HCT116 (cell line): ENCODE results near the gene LMAN1L. TPM values are rescaled to one million over a fixed set of nuclear protein-coding genes. Genes with fewer than 3 reads are reported as not detected.

Source experiments
- ATAC-seq: fragments of 200-7000 bp; cut with Tn5 transposase; 2 replicates; pipeline ENCODE4 v1.9.1; 2020; ENCODE audit warnings: mild to moderate bottlenecking, moderate library complexity
- BruUV-seq: library from RNA; stranded (reverse); fragments of 400-500 nt; replicated peaks from 2 replicates; lab custom pipeline; 2021; lab: Mats Ljungman, UMichigan
- CTCF ChIA-PET: fragments of 300-600 bp; sonication (Branson Sonifier 250); formaldehyde crosslinking; loops from one replicate; lab custom pipeline; 2021; ENCODE audit warnings: antibody characterized with exemption; lab: Charles Lee
- POLR2A ChIA-PET: fragments of 300-600, 350-600 bp; sonication (Branson Sonifier 250); formaldehyde crosslinking; loops from one replicate; lab custom pipeline; 2021; ENCODE audit warnings: antibody characterized with exemption; lab: Charles Lee
- RAD21 ChIA-PET, 2 experiments: fragments of 300-600 bp; sonication (Branson Sonifier 250); formaldehyde crosslinking; loops; one replicate each; lab custom pipeline; 2023; ENCODE audit warnings: low total read pairs in 2 of 2; ENCODE audit not compliant: uncharacterized antibody in 2 of 2, unreplicated experiment in 2 of 2, low non-redundant PET in 1 of 2; lab: Charles Lee
- DNase-seq: peaks from one replicate; pipeline ENCODE4 v3.0.0-alpha.2; 2010; ENCODE audit warnings: low read depth, low spot score
- H2AFZ ChIP-seq: fragments of 200-600 bp; shearing (Covaris generic), sonication (generic); 2 replicates; pipeline ENCODE4 v1.6.1; 2017; ENCODE audit warnings: low read depth, mixed run types, mixed read lengths, antibody characterized with exemption, low read length; ENCODE audit not compliant: poor library complexity, severe bottlenecking
- H3K27ac ChIP-seq: 2 replicates; pipeline ENCODE4 v1.5.1; 2012; ENCODE audit warnings: low read depth, low read length
- H3K27me3 ChIP-seq: fragments of 200-600 bp; sonication (generic); 2 replicates; pipeline ENCODE4 v1.6.1; 2016; ENCODE audit warnings: mixed run types, low read length, mixed read lengths; ENCODE audit not compliant: insufficient read depth
- H3K36me3 ChIP-seq, 2 experiments: fragments of 200-500 bp in 1 of 2; fragments of 200-600 bp in 1 of 2; sonication (Bioruptor generic) in 1 of 2; sonication (generic) in 1 of 2; 2 replicates each; pipeline versions ENCODE4 v1.5.1 to v1.6.1; 2014 to 2016; ENCODE audit warnings: low read length in 2 of 2, inconsistent platforms in 1 of 2, mixed read lengths in 1 of 2, mixed run types in 1 of 2; ENCODE audit not compliant: insufficient read depth in 2 of 2, control insufficient read depth in 1 of 2
- H3K4me1 ChIP-seq, 2 experiments: fragments of 200-600 bp in 1 of 2; sonication (generic) in 1 of 2; 2 replicates each; pipeline versions ENCODE4 v1.5.1 to v1.6.1; 2012 to 2017; ENCODE audit warnings: low read length in 2 of 2, inconsistent platforms in 1 of 2, mild to moderate bottlenecking in 1 of 2, mixed read lengths in 1 of 2, mixed run types in 1 of 2, moderate library complexity in 1 of 2; ENCODE audit not compliant: insufficient read depth in 2 of 2, control insufficient read depth in 1 of 2
- H3K4me2 ChIP-seq: fragments of 200-600 bp; sonication (generic); 2 replicates; pipeline ENCODE4 v1.6.1; 2017; ENCODE audit warnings: mixed run types, low read length, mixed read lengths
- H3K4me3 ChIP-seq, 2 experiments: fragments of 200-600 bp in 1 of 2; sonication (generic) in 1 of 2; replicated peaks in 1 of 2; 2 replicates each; pipeline ENCODE4 v1.5.1; 2011 to 2016; ENCODE audit warnings: low read length in 2 of 2, control low read depth in 1 of 2, low read depth in 1 of 2, mild to moderate bottlenecking in 1 of 2, mixed read lengths in 1 of 2, mixed run types in 1 of 2
- H3K79me2 ChIP-seq: fragments of 200-600 bp; sonication (generic); 2 replicates; pipeline ENCODE4 v1.6.1; 2017; ENCODE audit warnings: mild to moderate bottlenecking, mixed run types, low read length, moderate library complexity, mixed read lengths; ENCODE audit not compliant: insufficient read depth
- H3K9ac ChIP-seq: fragments of 200-600 bp; sonication (generic); 2 replicates; pipeline ENCODE4 v1.6.1; 2016; ENCODE audit warnings: low read length, mixed read lengths
- H3K9me2 ChIP-seq: fragments of 200-600 bp; sonication (generic), shearing (Covaris generic); 2 replicates; pipeline ENCODE4 v1.6.1; 2017; ENCODE audit warnings: mixed run types, mild to moderate bottlenecking, moderate library complexity; ENCODE audit not compliant: insufficient read depth
- H3K9me3 ChIP-seq, 2 experiments: fragments of 200-500 bp in 1 of 2; fragments of 200-600 bp in 1 of 2; sonication (Bioruptor generic) in 1 of 2; sonication (generic) in 1 of 2; 2 replicates each; pipeline ENCODE4 v1.6.1; 2014 to 2017; ENCODE audit warnings: low read length in 2 of 2, mixed read lengths in 2 of 2, inconsistent platforms in 1 of 2, low read depth in 1 of 2, mild to moderate bottlenecking in 1 of 2, mixed run types in 1 of 2, moderate library complexity in 1 of 2; ENCODE audit not compliant: control insufficient read depth in 1 of 2, insufficient read depth in 1 of 2
- H4K20me1 ChIP-seq: fragments of 200-600 bp; sonication (generic), shearing (Covaris generic); 2 replicates; pipeline ENCODE4 v1.6.1; 2017; ENCODE audit warnings: mixed run types, mild to moderate bottlenecking, moderate library complexity; ENCODE audit not compliant: insufficient read depth
- RAD21 ChIP-seq: IDR thresholded peaks from 2 replicates; pipeline ENCODE4 v1.6.1; 2012; ENCODE audit warnings: low read depth, mild to moderate bottlenecking
- SIN3A ChIP-seq: IDR thresholded peaks from 2 replicates; pipeline ENCODE4 v1.6.1; 2012; ENCODE audit warnings: low read depth
- SP1 ChIP-seq: IDR thresholded peaks from 2 replicates; pipeline ENCODE4 v1.6.1; 2012; ENCODE audit warnings: low read depth
- TCF7L2 ChIP-seq: IDR thresholded peaks from 2 replicates; pipeline ENCODE4 v1.7.0; 2011; ENCODE audit warnings: borderline replicate concordance, inconsistent platforms; ENCODE audit not compliant: insufficient read depth, insufficient read length; ENCODE audit errors: extremely low read depth
- YY1 ChIP-seq: IDR thresholded peaks from 2 replicates; pipeline ENCODE4 v1.6.1; 2011; ENCODE audit warnings: low read length, low read depth, moderate library complexity, mild to moderate bottlenecking; ENCODE audit not compliant: insufficient replicate concordance; ENCODE audit errors: extremely low read depth
- ZFX ChIP-seq: fragments of 450-650 bp; IDR thresholded peaks from 2 replicates; pipeline ENCODE4 v1.6.1; 2017
- intact Hi-C: fragments of 100-400 bp; cut with micrococcal nuclease; formaldehyde crosslinking; loops from 2 replicates; pipeline ENCODE4 v1.10.0; 2022
- total RNA-seq: library from RNA; stranded (reverse); gene quantifications from one replicate; pipeline ENCODE4 v1.2.1, GENCODE V29; 2021; ENCODE audit not compliant: unreplicated experiment
- TF ChIP-seq, protein P1 (sequence below), 3 experiments: fragments of 200-600 bp in 1 of 3; sonication (generic) in 1 of 3; IDR thresholded peaks in 2 of 3; conservative IDR thresholded peaks in 1 of 3; 2 replicates each; pipeline ENCODE4 v1.5.1; 2012 to 2017; ENCODE audit warnings: low read depth in 2 of 3, low read length in 2 of 3, antibody characterized with exemption in 1 of 3, borderline replicate concordance in 1 of 3, control low read depth in 1 of 3, mild to moderate bottlenecking in 1 of 3, mixed read lengths in 1 of 3, mixed run types in 1 of 3, moderate library complexity in 1 of 3; ENCODE audit not compliant: insufficient read depth in 1 of 3
- TF ChIP-seq, protein P2 (sequence below): IDR thresholded peaks from 2 replicates; pipeline ENCODE4 v1.6.1; 2012; ENCODE audit warnings: low read depth
- TF ChIP-seq, protein P3 (sequence below): IDR thresholded peaks from 2 replicates; pipeline ENCODE4 v1.6.1; 2011; ENCODE audit warnings: mild to moderate bottlenecking, low read length, moderate library complexity; ENCODE audit not compliant: insufficient replicate concordance; ENCODE audit errors: extremely low read depth

Gene LMAN1L
- total RNA-seq, 1 experiment from 2014 or later, result 0.17 TPM

DNA sequence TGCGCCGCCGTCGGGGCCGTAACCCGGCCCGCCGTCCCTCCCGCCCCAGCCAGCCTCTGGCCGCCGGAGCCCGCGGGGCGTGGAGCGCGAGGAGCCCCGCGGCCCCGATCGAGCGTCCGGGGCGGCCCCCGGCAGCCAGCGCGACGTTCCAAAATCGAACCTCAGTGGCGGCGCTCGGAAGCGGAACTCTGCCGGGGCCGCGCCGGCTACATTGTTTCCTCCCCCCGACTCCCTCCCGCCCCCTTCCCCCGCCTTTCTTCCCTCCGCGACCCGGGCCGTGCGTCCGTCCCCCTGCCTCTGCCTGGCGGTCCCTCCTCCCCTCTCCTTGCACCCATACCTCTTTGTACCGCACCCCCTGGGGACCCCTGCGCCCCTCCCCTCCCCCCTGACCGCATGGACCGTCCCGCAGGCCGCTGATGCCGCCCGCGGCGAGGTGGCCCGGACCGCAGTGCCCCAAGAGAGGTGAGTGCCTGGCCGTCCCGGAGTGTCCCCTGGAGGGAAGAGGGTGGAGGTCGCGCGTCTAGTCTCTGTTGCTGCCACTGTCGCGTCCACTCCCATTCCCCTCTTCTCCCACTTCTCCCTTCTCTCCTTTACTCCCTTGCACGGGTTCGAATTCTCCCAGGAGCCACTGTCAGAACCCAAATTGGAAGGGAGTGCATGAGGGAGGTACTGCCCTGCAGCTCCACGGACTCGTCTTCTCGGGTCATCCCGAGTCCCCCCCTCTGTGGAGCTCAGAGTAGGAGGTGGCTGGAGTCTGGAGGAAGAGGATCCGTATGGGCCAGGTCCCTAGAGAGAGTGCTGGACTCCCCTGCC, 30.2 kb upstream of the LMAN1L start:
- Histone ChIP-seq H3K36me3 (peaks cover 0 to 5% of the 10 kb centered on the region in 2 experiments; a peak in 2 of 4 replicates), H3K4me1 (peaks cover 14 to 28% of the 10 kb centered on the region in 2 experiments), H3K27me3 (no peaks in the 10 kb centered on the region), H3K27ac (peak overlapping the region; percentile 92), H3K9me2 (no peaks in the 10 kb centered on the region), H3K4me2 (peak overlapping the region; percentile 95), H4K20me1 (no peaks in the 10 kb centered on the region; the same call in 1 of the 2 replicates), H2AFZ (no peak overlapping the region), H3K4me3 (peak overlapping the region; percentile 92 to 93), H3K9ac (peak overlapping the region; percentile 87), H3K79me2 (peaks cover 48% of the 10 kb centered on the region), H3K9me3 (no peaks in the 10 kb centered on the region)
- DNase-seq, result no peak
- BruUV-seq, result no TSS peak
- ATAC-seq, result peak; percentile 49
- TF ChIP-seq, protein P1, sequence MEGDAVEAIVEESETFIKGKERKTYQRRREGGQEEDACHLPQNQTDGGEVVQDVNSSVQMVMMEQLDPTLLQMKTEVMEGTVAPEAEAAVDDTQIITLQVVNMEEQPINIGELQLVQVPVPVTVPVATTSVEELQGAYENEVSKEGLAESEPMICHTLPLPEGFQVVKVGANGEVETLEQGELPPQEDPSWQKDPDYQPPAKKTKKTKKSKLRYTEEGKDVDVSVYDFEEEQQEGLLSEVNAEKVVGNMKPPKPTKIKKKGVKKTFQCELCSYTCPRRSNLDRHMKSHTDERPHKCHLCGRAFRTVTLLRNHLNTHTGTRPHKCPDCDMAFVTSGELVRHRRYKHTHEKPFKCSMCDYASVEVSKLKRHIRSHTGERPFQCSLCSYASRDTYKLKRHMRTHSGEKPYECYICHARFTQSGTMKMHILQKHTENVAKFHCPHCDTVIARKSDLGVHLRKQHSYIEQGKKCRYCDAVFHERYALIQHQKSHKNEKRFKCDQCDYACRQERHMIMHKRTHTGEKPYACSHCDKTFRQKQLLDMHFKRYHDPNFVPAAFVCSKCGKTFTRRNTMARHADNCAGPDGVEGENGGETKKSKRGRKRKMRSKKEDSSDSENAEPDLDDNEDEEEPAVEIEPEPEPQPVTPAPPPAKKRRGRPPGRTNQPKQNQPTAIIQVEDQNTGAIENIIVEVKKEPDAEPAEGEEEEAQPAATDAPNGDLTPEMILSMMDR (IDR thresholded peaks at IDR 0.05 in 2 of 3, conservative IDR thresholded peaks at IDR 0.05 in 1 of 3; ENCODE audit: borderline replicate concordance in 1 of 3, insufficient read depth in 1 of 3, low read depth in 2 of 3, low read length in 2 of 3), result no peak
- TF ChIP-seq ZFX (peak; percentile 60), YY1 (no peak), TCF7L2 (no peak), RAD21 (no peak), SP1 (no peak), SIN3A (0 out of 2 replicates have a peak, but pooled peaks have one; percentile 54)
- TF ChIP-seq, protein P2, sequence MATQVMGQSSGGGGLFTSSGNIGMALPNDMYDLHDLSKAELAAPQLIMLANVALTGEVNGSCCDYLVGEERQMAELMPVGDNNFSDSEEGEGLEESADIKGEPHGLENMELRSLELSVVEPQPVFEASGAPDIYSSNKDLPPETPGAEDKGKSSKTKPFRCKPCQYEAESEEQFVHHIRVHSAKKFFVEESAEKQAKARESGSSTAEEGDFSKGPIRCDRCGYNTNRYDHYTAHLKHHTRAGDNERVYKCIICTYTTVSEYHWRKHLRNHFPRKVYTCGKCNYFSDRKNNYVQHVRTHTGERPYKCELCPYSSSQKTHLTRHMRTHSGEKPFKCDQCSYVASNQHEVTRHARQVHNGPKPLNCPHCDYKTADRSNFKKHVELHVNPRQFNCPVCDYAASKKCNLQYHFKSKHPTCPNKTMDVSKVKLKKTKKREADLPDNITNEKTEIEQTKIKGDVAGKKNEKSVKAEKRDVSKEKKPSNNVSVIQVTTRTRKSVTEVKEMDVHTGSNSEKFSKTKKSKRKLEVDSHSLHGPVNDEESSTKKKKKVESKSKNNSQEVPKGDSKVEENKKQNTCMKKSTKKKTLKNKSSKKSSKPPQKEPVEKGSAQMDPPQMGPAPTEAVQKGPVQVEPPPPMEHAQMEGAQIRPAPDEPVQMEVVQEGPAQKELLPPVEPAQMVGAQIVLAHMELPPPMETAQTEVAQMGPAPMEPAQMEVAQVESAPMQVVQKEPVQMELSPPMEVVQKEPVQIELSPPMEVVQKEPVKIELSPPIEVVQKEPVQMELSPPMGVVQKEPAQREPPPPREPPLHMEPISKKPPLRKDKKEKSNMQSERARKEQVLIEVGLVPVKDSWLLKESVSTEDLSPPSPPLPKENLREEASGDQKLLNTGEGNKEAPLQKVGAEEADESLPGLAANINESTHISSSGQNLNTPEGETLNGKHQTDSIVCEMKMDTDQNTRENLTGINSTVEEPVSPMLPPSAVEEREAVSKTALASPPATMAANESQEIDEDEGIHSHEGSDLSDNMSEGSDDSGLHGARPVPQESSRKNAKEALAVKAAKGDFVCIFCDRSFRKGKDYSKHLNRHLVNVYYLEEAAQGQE, result no peak
- TF ChIP-seq, protein P3, sequence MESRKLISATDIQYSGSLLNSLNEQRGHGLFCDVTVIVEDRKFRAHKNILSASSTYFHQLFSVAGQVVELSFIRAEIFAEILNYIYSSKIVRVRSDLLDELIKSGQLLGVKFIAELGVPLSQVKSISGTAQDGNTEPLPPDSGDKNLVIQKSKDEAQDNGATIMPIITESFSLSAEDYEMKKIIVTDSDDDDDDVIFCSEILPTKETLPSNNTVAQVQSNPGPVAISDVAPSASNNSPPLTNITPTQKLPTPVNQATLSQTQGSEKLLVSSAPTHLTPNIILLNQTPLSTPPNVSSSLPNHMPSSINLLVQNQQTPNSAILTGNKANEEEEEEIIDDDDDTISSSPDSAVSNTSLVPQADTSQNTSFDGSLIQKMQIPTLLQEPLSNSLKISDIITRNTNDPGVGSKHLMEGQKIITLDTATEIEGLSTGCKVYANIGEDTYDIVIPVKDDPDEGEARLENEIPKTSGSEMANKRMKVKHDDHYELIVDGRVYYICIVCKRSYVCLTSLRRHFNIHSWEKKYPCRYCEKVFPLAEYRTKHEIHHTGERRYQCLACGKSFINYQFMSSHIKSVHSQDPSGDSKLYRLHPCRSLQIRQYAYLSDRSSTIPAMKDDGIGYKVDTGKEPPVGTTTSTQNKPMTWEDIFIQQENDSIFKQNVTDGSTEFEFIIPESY, result no peak
- ChIA-PET RAD21 (no interaction called here), POLR2A (interaction anchor here (1.5 kb wide), 1 partner anchor 17 kb away, joined by 3 read pairs; no protein-coding TSS in a partner anchor), CTCF (interaction anchor here (0.7 to 3.0 kb wide), 5 partner anchors 11 to 168 kb away, joined by 3 to 8 read pairs (median 3); no protein-coding TSS in a partner anchor)
- intact Hi-C loops, result loop anchor here (10.0 kb wide), 1 partner anchor 422 kb away; the partner anchor contains the start of gene C15orf39
